Uterus (tissue), 2 donors: ENCODE data around the gene PPARG.

Source experiments
- POLR2A ChIP-seq, 2 donors: fragments of 450-650 bp; IDR thresholded peaks; one replicate each; pipeline ENCODE4 v1.6.1; 2016; ENCODE audit warnings: antibody characterized with exemption in 2 of 2, mild to moderate bottlenecking in 1 of 2, moderate library complexity in 1 of 2
- TF ChIP-seq, protein P1 (sequence below), 4 experiments: fragments of 200-600 bp in 2 of 4; fragments of 450-650 bp in 2 of 4; sonication (generic) in 2 of 4; IDR thresholded peaks; one replicate each; pipeline ENCODE4 v1.5.1; 2016 to 2019; ENCODE audit warnings: antibody characterized with exemption in 4 of 4, mild to moderate bottlenecking in 2 of 4, moderate library complexity in 1 of 4

DNA sequence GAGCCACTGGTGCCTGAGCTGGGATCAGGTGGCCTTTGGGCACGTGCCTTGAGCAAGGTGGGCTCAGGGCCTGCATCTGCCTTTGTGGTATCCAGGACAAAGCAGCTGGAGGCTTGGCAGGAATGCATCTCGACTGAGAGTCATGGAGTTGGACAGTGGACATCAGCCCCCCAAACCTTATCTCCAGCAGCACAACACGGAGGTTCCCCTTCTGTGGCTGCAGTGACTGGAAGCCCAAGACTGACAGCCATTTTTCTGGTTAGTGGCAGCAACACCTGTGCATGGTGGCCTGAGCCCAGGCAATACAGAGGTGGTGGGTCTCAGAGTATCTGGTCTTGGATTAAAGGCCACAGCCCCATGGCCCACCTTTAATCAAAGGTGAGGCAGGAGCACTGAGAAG is 167.6 kb downstream of the PPARG start:
- TF ChIP-seq, protein P1, sequence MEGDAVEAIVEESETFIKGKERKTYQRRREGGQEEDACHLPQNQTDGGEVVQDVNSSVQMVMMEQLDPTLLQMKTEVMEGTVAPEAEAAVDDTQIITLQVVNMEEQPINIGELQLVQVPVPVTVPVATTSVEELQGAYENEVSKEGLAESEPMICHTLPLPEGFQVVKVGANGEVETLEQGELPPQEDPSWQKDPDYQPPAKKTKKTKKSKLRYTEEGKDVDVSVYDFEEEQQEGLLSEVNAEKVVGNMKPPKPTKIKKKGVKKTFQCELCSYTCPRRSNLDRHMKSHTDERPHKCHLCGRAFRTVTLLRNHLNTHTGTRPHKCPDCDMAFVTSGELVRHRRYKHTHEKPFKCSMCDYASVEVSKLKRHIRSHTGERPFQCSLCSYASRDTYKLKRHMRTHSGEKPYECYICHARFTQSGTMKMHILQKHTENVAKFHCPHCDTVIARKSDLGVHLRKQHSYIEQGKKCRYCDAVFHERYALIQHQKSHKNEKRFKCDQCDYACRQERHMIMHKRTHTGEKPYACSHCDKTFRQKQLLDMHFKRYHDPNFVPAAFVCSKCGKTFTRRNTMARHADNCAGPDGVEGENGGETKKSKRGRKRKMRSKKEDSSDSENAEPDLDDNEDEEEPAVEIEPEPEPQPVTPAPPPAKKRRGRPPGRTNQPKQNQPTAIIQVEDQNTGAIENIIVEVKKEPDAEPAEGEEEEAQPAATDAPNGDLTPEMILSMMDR (IDR thresholded peaks at IDR 0.05) = no peak
- no peak for TF ChIP-seq POLR2A (IDR thresholded peaks at IDR 0.05)
